Measurements from ENCODE around the gene ELP6.

ELP6 gene

GRCh38 chr3:47452453-47453215 is 60.9 kb downstream of the ELP6 start:
- Histone ChIP-seq H3K4me3 (replicated peaks; ENCODE audit: insufficient read depth, low read length) (no peak overlapping the region), H3K27me3 (ENCODE audit: insufficient read depth, poor library complexity, severe bottlenecking) (no peaks in the 10 kb centered on the region), H3K27ac (replicated peaks) (no peak overlapping the region)
- no peak for TF ChIP-seq SPI1 (IDR thresholded peaks at IDR 0.05; ENCODE audit: borderline replicate concordance, low read depth)
- TF ChIP-seq, protein P1, sequence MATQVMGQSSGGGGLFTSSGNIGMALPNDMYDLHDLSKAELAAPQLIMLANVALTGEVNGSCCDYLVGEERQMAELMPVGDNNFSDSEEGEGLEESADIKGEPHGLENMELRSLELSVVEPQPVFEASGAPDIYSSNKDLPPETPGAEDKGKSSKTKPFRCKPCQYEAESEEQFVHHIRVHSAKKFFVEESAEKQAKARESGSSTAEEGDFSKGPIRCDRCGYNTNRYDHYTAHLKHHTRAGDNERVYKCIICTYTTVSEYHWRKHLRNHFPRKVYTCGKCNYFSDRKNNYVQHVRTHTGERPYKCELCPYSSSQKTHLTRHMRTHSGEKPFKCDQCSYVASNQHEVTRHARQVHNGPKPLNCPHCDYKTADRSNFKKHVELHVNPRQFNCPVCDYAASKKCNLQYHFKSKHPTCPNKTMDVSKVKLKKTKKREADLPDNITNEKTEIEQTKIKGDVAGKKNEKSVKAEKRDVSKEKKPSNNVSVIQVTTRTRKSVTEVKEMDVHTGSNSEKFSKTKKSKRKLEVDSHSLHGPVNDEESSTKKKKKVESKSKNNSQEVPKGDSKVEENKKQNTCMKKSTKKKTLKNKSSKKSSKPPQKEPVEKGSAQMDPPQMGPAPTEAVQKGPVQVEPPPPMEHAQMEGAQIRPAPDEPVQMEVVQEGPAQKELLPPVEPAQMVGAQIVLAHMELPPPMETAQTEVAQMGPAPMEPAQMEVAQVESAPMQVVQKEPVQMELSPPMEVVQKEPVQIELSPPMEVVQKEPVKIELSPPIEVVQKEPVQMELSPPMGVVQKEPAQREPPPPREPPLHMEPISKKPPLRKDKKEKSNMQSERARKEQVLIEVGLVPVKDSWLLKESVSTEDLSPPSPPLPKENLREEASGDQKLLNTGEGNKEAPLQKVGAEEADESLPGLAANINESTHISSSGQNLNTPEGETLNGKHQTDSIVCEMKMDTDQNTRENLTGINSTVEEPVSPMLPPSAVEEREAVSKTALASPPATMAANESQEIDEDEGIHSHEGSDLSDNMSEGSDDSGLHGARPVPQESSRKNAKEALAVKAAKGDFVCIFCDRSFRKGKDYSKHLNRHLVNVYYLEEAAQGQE (IDR thresholded peaks at IDR 0.05; ENCODE audit: insufficient replicate concordance, low read depth): no peak
- no peak for DNase-seq (ENCODE audit: low read depth in 1 of 2, low spot score in 1 of 2)

All from HL-60 (cell line).